A549 (cell line): ENCODE data around the gene FILIP1L.

Experiments used
- BHLHE40 ChIP-seq: IDR thresholded peaks from 2 replicates; pipeline ENCODE4 v1.6.1; 2012; ENCODE audit warnings: low read depth, low read length, inconsistent platforms
- CEBPB ChIP-seq, 2 experiments: fragments of >200 bp in 1 of 2; sonication (Bioruptor Twin) in 1 of 2; formaldehyde crosslinking in 1 of 2; IDR thresholded peaks; 2 replicates each; pipeline ENCODE4 v1.6.1; 2012 to 2016
- CHD2 ChIP-seq: fragments of 150-350 bp; IDR thresholded peaks from 2 replicates; pipeline ENCODE4 v1.6.1; 2014; ENCODE audit warnings: low read length; ENCODE audit not compliant: partially characterized antibody
- EHMT2 ChIP-seq: fragments of 200-600 bp; sonication (generic); IDR thresholded peaks from 2 replicates; pipeline ENCODE4 v1.6.1; 2016; ENCODE audit warnings: antibody characterized with exemption, low read depth, mild to moderate bottlenecking, moderate library complexity
- EP300 ChIP-seq, 2 experiments: fragments of >200 bp; sonication (Bioruptor Twin); formaldehyde crosslinking; IDR thresholded peaks; 2 replicates in 1 of 2; 3 replicates in 1 of 2; pipeline ENCODE4 v1.6.1; 2016 to 2017
- FOSB ChIP-seq: fragments of 250-450 bp; sonication (Bioruptor Pico); IDR thresholded peaks from 2 replicates; pipeline ENCODE4 v1.5.0; 2020; ENCODE audit warnings: mild to moderate bottlenecking, moderate library complexity
- KDM1A ChIP-seq: fragments of 200-600 bp; sonication (generic); IDR thresholded peaks from 2 replicates; pipeline ENCODE4 v1.6.1; 2016; ENCODE audit warnings: low read depth, mild to moderate bottlenecking
- PHF8 ChIP-seq: fragments of 200-600 bp; sonication (generic); IDR thresholded peaks from 2 replicates; pipeline ENCODE4 v1.6.1; 2016; ENCODE audit warnings: low read depth, mild to moderate bottlenecking, antibody characterized with exemption, moderate library complexity, borderline replicate concordance
- POLR2A ChIP-seq: IDR thresholded peaks from 2 replicates; pipeline ENCODE4 v1.6.1; 2012; ENCODE audit warnings: mild to moderate bottlenecking, low read length
- RFX5 ChIP-seq: fragments of 450-650 bp; IDR thresholded peaks from 2 replicates; pipeline ENCODE4 v1.7.1; 2014; ENCODE audit warnings: antibody characterized with exemption, mild to moderate bottlenecking, moderate library complexity
- SMC3 ChIP-seq: fragments of >200 bp; sonication (Bioruptor Twin); formaldehyde crosslinking; IDR thresholded peaks from 3 replicates; pipeline ENCODE4 v1.6.1; 2018; ENCODE audit warnings: inconsistent platforms
- TF ChIP-seq, protein P1 (sequence below): fragments of >200 bp; sonication (Bioruptor Twin); formaldehyde crosslinking; IDR thresholded peaks from 3 replicates; pipeline ENCODE4 v1.5.1; 2016
- TF ChIP-seq, protein P2 (sequence below): IDR thresholded peaks from 2 replicates; pipeline ENCODE4 v1.6.1; 2012

DNA sequence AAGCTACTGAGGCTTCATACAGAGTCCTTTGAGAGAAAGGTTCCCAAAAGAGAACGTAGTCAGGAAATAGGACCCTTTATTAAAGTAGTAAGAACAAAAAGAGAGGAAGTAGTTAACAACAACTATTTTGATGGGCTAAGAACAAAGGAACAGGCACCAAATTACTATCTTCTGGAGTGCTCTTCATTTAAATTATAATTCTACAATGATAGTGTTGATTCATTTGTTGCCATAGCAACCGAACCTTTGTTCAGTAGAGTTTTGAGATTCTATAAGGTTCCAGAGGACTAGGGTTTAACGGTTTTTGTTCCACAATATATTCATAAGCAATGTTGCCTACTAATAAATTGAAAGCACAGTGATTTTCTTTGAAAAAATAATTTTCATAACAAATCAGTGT is 217.8 kb downstream of the FILIP1L start:
- TF ChIP-seq POLR2A (no peak), EP300 (IDR thresholded peaks at IDR 0.05) (no peak), PHF8 (no peak), SMC3 (no peak), CEBPB (IDR thresholded peaks at IDR 0.05) (no peak), RFX5 (no peak), FOSB (CRISPR knock-in tag) (no peak), CHD2 (no peak), KDM1A (no peak), EHMT2 (no peak), BHLHE40 (no peak)
- TF ChIP-seq, protein P1, sequence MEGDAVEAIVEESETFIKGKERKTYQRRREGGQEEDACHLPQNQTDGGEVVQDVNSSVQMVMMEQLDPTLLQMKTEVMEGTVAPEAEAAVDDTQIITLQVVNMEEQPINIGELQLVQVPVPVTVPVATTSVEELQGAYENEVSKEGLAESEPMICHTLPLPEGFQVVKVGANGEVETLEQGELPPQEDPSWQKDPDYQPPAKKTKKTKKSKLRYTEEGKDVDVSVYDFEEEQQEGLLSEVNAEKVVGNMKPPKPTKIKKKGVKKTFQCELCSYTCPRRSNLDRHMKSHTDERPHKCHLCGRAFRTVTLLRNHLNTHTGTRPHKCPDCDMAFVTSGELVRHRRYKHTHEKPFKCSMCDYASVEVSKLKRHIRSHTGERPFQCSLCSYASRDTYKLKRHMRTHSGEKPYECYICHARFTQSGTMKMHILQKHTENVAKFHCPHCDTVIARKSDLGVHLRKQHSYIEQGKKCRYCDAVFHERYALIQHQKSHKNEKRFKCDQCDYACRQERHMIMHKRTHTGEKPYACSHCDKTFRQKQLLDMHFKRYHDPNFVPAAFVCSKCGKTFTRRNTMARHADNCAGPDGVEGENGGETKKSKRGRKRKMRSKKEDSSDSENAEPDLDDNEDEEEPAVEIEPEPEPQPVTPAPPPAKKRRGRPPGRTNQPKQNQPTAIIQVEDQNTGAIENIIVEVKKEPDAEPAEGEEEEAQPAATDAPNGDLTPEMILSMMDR, result no peak
- TF ChIP-seq, protein P2, sequence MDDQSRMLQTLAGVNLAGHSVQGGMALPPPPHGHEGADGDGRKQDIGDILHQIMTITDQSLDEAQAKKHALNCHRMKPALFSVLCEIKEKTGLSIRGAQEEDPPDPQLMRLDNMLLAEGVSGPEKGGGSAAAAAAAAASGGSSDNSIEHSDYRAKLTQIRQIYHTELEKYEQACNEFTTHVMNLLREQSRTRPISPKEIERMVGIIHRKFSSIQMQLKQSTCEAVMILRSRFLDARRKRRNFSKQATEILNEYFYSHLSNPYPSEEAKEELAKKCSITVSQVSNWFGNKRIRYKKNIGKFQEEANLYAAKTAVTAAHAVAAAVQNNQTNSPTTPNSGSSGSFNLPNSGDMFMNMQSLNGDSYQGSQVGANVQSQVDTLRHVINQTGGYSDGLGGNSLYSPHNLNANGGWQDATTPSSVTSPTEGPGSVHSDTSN, result no peak
